ENCODE data around the gene TMEM243. TPM values are rescaled to one million over a fixed set of nuclear protein-coding genes. Genes with fewer than 3 reads are reported as not detected.

The TMEM243 gene
- total RNA-seq, 1 donor from 2014 or later = 111 TPM

DNA sequence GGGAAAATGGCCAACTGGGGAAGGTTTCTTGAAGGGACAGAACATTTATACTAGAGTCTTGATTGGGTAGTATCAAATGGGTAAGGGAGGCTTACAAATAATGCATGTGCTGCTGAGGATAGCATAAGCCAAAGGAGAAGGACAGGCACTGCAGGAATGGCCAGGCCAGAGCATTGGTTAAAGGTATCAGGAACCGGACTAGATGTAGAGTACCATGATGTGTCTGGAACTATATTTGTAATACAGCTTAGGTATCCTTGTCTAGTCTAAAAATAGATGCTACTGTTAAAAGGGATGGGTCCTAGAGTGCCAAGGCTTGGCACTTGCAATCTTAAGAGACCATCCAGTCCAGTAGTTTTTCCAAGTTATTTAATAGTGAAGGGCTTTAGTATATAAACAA is 20.3 kb downstream of the TMEM243 start:
- Mint-ChIP-seq H3K36me3 (ENCODE audit: low read depth) (peaks cover 87% of the 10 kb centered on the region), H3K27me3 (no peaks in the 10 kb centered on the region), H3K4me1 (peaks cover 73% of the 10 kb centered on the region), H3K9me3 (peaks cover 4% of the 10 kb centered on the region), H3K4me3 (peak overlapping the region; percentile 1), H3K27ac (peak overlapping the region; percentile 70)
- CTCF ChIA-PET = interaction anchor here (0.9 to 1.3 kb wide), 3 partner anchors 20 to 38 kb away, joined by 3 read pairs; partner anchors contain the start of gene TMEM243
- TF ChIP-seq, protein P1, sequence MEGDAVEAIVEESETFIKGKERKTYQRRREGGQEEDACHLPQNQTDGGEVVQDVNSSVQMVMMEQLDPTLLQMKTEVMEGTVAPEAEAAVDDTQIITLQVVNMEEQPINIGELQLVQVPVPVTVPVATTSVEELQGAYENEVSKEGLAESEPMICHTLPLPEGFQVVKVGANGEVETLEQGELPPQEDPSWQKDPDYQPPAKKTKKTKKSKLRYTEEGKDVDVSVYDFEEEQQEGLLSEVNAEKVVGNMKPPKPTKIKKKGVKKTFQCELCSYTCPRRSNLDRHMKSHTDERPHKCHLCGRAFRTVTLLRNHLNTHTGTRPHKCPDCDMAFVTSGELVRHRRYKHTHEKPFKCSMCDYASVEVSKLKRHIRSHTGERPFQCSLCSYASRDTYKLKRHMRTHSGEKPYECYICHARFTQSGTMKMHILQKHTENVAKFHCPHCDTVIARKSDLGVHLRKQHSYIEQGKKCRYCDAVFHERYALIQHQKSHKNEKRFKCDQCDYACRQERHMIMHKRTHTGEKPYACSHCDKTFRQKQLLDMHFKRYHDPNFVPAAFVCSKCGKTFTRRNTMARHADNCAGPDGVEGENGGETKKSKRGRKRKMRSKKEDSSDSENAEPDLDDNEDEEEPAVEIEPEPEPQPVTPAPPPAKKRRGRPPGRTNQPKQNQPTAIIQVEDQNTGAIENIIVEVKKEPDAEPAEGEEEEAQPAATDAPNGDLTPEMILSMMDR (IDR thresholded peaks at IDR 0.05) = no peak
- intact Hi-C loops (cut with micrococcal nuclease) = loop anchor here (2.0 kb wide), 1 partner anchor 20 kb away; the partner anchor contains the start of gene TMEM243
- POLR2A ChIA-PET = interaction anchor here (1.4 to 10.4 kb wide), 4 partner anchors 9 to 47 kb away, joined by 7 to 143 read pairs (median 8); partner anchors contain the start of genes DMTF1 and TMEM243
- no peak for ATAC-seq (ENCODE audit: low read depth)
- no peak for DNase-seq

DNA sequence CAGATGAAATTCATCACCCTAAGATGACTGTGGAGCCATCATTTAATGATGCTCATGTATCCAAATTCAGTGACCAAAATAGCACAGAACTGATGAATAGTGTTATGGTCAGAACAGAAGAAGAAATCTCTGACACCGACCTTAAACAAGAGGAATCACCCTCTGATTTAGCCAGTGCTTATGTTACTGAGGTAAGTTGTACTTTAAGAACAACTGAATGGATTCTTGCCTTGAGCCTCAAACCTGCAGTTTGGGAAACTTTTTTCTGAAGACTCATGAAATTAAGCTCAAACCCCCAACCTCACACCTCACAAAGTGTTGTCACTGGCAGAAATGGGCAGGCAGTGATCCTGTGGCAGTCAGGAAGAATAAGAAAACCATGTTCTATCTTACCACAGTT is 25.6 kb downstream of the TMEM243 start:
- peaks cover 43% of the 10 kb centered on the region for H3K4me1 Mint-ChIP-seq
- H3K4me3 Mint-ChIP-seq = no peak overlapping the region
- no peaks in the 10 kb centered on the region for H3K9me3 Mint-ChIP-seq
- POLR2A ChIA-PET = interaction anchor here (3.9 kb wide), 1 partner anchor 24 kb away, joined by 30 read pairs; the partner anchor contains the start of gene TMEM243
- H3K27ac Mint-ChIP-seq = peak overlapping the region; percentile 75
- peaks cover 89% of the 10 kb centered on the region for H3K36me3 Mint-ChIP-seq (ENCODE audit: low read depth)
- DNase-seq (no peak), ATAC-seq (ENCODE audit: low read depth) (no peak)
- TF ChIP-seq, protein P1 (IDR thresholded peaks at IDR 0.05) = no peak
- intact Hi-C loops (cut with micrococcal nuclease) = loop anchor here (1.0 to 2.0 kb wide), 4 partner anchors 13 to 43 kb away; partner anchors contain the start of gene TMEM243
- CTCF ChIA-PET = interaction anchor here (1.1 kb wide), 1 partner anchor 25 kb away, joined by 3 read pairs; the partner anchor contains the start of gene TMEM243
- no peaks in the 10 kb centered on the region for H3K27me3 Mint-ChIP-seq

DNA sequence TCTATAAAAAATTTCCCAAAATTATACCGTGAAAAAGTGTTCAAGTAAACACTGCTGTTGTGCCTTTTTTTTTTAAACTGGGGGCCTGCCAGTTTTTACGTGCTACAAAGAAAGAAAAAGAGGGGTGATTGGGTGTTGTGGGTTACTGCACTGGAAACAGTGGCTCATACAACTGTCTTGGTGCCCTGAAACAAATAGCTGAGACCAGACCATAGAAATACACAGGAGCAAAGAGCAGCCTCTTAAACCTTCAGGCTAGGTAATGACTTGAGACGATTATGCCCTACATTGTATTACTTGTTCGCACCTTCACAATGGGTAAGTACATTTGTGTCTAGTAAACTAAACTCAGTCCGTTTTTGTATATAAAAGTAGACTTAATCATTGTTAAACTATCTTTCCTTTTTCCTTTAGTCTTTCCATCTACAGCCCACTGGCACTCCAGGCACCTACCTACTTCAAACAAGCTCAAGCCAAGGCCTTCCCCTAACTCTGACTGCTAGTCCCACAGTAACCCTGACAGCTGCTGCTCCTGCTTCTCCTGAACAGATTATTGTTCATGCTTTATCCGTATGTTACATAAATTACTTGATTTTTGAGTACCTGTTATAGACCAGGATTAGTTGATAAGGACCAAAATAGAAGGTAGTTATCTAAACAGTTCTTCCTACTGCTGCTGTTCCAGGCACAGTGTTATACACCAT is 26.6 kb downstream of the TMEM243 start:
- Mint-ChIP-seq H3K27me3 (no peaks in the 10 kb centered on the region), H3K4me3 (no peak overlapping the region), H3K4me1 (peaks cover 38% of the 10 kb centered on the region), H3K9me3 (no peaks in the 10 kb centered on the region), H3K36me3 (ENCODE audit: low read depth) (peaks cover 88% of the 10 kb centered on the region), H3K27ac (peak overlapping the region; percentile 75)
- ChIA-PET POLR2A (interaction anchor here (2.5 to 3.9 kb wide), 2 partner anchors 25 to 28 kb away, joined by 8 to 30 read pairs; partner anchors contain the start of gene TMEM243), CTCF (interaction anchor here (1.1 kb wide), 1 partner anchor 26 kb away, joined by 3 read pairs; the partner anchor contains the start of gene TMEM243)
- TF ChIP-seq, protein P1 (IDR thresholded peaks at IDR 0.05) = no peak
- intact Hi-C loops (cut with micrococcal nuclease) = loop anchor here (1.0 kb wide), 1 partner anchor 26 kb away; the partner anchor contains the start of gene TMEM243
- DNase-seq (no peak), ATAC-seq (ENCODE audit: low read depth) (no peak)

DNA sequence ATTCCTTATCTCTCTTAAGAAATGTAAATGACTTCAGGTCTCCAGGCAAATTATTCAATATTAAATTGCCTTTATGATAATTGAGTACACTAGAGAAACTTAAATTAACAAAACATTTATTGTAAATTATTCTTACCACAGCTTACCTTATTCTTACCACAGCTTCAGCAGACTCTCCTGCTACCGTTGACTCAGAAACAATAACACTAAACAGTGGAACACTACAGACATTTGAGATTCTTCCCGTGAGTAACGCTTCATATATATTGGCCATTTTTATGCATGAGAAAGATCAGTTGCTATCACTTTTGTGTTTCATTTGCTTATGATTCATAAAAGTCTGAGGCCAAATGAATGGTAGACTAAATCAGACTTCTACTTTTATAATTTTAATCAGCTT is 28.7 kb downstream of the TMEM243 start:
- intact Hi-C loops (cut with micrococcal nuclease) = no loop called here
- H3K27me3 Mint-ChIP-seq = no peaks in the 10 kb centered on the region
- no peak for DNase-seq
- ChIA-PET CTCF (interaction anchor here (1.2 to 1.8 kb wide), 2 partner anchors 28 to 46 kb away, joined by 3 to 4 read pairs; partner anchors contain the start of gene TMEM243), POLR2A (interaction anchor here (1.0 to 3.9 kb wide), 3 partner anchors 27 to 38 kb away, joined by 3 to 30 read pairs (median 8); partner anchors contain the start of genes DMTF1 and TMEM243)
- peaks cover 24% of the 10 kb centered on the region for H3K4me1 Mint-ChIP-seq
- peak overlapping the region; percentile 35 for H3K27ac Mint-ChIP-seq
- TF ChIP-seq, protein P1 (IDR thresholded peaks at IDR 0.05) = no peak
- H3K36me3 Mint-ChIP-seq (ENCODE audit: low read depth) = peaks cover 86% of the 10 kb centered on the region
- no peaks in the 10 kb centered on the region for H3K9me3 Mint-ChIP-seq
- H3K4me3 Mint-ChIP-seq = no peak overlapping the region
- ATAC-seq (ENCODE audit: low read depth) = no peak

DNA sequence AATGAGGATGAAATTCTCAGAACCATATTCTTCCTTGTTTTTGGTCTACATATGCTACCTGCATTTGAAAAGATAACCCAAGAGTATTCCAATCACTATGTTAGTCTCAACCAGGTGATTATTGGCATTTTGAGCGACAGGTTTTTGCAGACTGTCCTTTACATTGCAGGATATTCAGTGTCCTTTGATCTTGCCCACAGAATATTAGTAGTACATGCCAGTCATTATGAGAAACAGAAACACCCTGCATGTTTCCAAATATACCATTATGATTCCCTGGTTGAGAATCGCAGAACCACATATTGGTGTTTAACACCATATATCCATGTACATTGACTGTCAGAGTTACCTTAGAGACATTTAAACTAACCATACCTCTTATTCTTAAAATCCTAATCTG is 30.6 kb downstream of the TMEM243 start:
- Mint-ChIP-seq H3K36me3 (ENCODE audit: low read depth) (peaks cover 86% of the 10 kb centered on the region), H3K4me1 (peaks cover 28% of the 10 kb centered on the region)

More for the DNA sequence above, 30.6 kb downstream of the TMEM243 start:
- Mint-ChIP-seq H3K27me3 (no peaks in the 10 kb centered on the region), H3K9me3 (no peaks in the 10 kb centered on the region), H3K4me3 (no peak overlapping the region), H3K27ac (peak overlapping the region; percentile 71)
- CTCF ChIA-PET = no interaction called here
- intact Hi-C loops (cut with micrococcal nuclease) = loop anchor here (5.0 kb wide), 1 partner anchor 37 kb away; the partner anchor contains the start of gene DMTF1
- POLR2A ChIA-PET = no interaction called here
- DNase-seq (no peak), ATAC-seq (ENCODE audit: low read depth) (no peak)
- TF ChIP-seq, protein P1 (IDR thresholded peaks at IDR 0.05) = no peak

Measured in activated B cell treated with CpG ODN at 0.5 μM for 24 hours (primary cell).